MCF 10A (cell line): Measurements from ENCODE around the gene EOLA2. TPM values are rescaled to one million over a fixed set of nuclear protein-coding genes. Genes with fewer than 3 reads are reported as not detected.

Experiments
- BruUV-seq: library from RNA; stranded (reverse); fragments of 400-500 nt; replicated peaks from 2 replicates; lab custom pipeline; 2021; lab: Mats Ljungman, UMichigan
- CTCF ChIA-PET: fragments of 300-600 bp; sonication (Branson Sonifier 250); formaldehyde crosslinking; extraction: SDS; loops from one replicate; lab custom pipeline; 2021; ENCODE audit warnings: antibody characterized with exemption, inconsistent platforms; lab: Yijun Ruan, JAX
- POLR2A ChIA-PET: fragments of 300-600, 350-650 bp; sonication (Branson Sonifier 250); formaldehyde crosslinking; extraction: SDS; loops from one replicate; lab custom pipeline; 2020; ENCODE audit warnings: antibody characterized with exemption, inconsistent platforms; lab: Yijun Ruan, JAX
- DNase-seq: peaks from one replicate; pipeline ENCODE4 v3.0.0-alpha.2; 2018; ENCODE audit not compliant: unreplicated experiment
- H3K27ac Mint-ChIP-seq: one replicate; pipeline ENCODE4 v1.8.0; 2022; ENCODE audit warnings: mild to moderate bottlenecking, low read depth, mixed read lengths; ENCODE audit not compliant: unreplicated experiment
- H3K27me3 Mint-ChIP-seq: one replicate; pipeline ENCODE4 v1.8.0; 2022; ENCODE audit warnings: mixed read lengths; ENCODE audit not compliant: insufficient read depth, unreplicated experiment
- H3K36me3 Mint-ChIP-seq: one replicate; pipeline ENCODE4 v1.8.0; 2022; ENCODE audit warnings: mild to moderate bottlenecking, moderate library complexity, mixed read lengths; ENCODE audit not compliant: insufficient read depth, unreplicated experiment
- H3K4me1 Mint-ChIP-seq: one replicate; pipeline ENCODE4 v1.8.0; 2022; ENCODE audit warnings: mixed read lengths; ENCODE audit not compliant: insufficient read depth, unreplicated experiment
- H3K4me3 Mint-ChIP-seq: one replicate; pipeline ENCODE4 v1.8.0; 2022; ENCODE audit warnings: mild to moderate bottlenecking, moderate library complexity, mixed read lengths; ENCODE audit not compliant: unreplicated experiment
- H3K9me3 Mint-ChIP-seq: one replicate; pipeline ENCODE4 v1.8.0; 2022; ENCODE audit warnings: mixed read lengths; ENCODE audit not compliant: unreplicated experiment
- intact Hi-C: fragments of 100-400 bp; cut with micrococcal nuclease; formaldehyde crosslinking; loops from 2 replicates; pipeline ENCODE4 v1.14.1; 2022
- total RNA-seq: library from RNA; stranded (reverse); gene quantifications from 2 replicates; pipeline ENCODE4 v1.2.3, GENCODE V29; 2022
- TF ChIP-seq, protein P1 (sequence below): fragments of 200-600 bp; IDR thresholded peaks from one replicate; pipeline ENCODE4 v1.8.0; 2022; ENCODE audit warnings: antibody characterized with exemption, mild to moderate bottlenecking; ENCODE audit not compliant: unreplicated experiment

The EOLA2 gene
- total RNA-seq, 1 experiment from 2014 or later, result 47.4 TPM

- ChIA-PET POLR2A (no interaction called here), CTCF (no interaction called here)
- DNase-seq, result no peak
- TF ChIP-seq, protein P1, sequence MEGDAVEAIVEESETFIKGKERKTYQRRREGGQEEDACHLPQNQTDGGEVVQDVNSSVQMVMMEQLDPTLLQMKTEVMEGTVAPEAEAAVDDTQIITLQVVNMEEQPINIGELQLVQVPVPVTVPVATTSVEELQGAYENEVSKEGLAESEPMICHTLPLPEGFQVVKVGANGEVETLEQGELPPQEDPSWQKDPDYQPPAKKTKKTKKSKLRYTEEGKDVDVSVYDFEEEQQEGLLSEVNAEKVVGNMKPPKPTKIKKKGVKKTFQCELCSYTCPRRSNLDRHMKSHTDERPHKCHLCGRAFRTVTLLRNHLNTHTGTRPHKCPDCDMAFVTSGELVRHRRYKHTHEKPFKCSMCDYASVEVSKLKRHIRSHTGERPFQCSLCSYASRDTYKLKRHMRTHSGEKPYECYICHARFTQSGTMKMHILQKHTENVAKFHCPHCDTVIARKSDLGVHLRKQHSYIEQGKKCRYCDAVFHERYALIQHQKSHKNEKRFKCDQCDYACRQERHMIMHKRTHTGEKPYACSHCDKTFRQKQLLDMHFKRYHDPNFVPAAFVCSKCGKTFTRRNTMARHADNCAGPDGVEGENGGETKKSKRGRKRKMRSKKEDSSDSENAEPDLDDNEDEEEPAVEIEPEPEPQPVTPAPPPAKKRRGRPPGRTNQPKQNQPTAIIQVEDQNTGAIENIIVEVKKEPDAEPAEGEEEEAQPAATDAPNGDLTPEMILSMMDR, result no peak
- Mint-ChIP-seq H3K4me1 (no peaks in the 10 kb centered on the region), H3K9me3 (no peaks in the 10 kb centered on the region), H3K36me3 (no peaks in the 10 kb centered on the region), H3K27me3 (no peaks in the 10 kb centered on the region), H3K27ac (no peak overlapping the region), H3K4me3 (no peak overlapping the region)
- intact Hi-C loops, result no loop called here
- BruUV-seq, result no TSS peak
These were observed 21.4 kb downstream of the EOLA2 start for GRCh38 chrX:149916745-149917392.

DNA sequence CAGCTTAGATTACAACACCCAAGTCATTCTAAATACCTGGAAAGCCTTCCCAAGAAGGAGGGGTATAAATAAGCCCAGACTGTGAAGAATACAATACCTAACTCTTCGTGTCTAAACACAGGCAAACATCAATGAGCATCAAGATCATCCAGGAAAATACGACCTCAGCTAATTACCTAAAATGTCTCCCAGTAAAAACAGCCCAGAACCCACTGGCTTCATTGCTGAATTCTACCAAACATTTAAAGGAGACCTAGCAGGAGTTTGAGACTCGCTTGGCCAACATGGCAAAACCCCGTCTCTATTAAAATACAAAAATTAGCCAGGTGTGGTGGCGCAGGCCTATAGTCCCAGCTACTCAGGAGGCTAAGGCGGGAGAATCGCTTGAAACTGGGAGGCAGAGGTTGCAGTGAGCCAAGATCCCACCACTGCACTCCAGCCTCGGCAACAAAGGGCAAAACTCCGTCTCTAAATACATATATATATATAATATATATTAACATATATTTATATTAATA, 28.1 kb downstream of the EOLA2 start:
- POLR2A ChIA-PET, result no interaction called here
- CTCF ChIA-PET, result no interaction called here
- intact Hi-C loops, result no loop called here
- no TSS peak for BruUV-seq
- Mint-ChIP-seq H3K27ac (no peak overlapping the region), H3K4me1 (no peaks in the 10 kb centered on the region), H3K27me3 (peaks cover 13% of the 10 kb centered on the region), H3K9me3 (no peaks in the 10 kb centered on the region), H3K36me3 (no peaks in the 10 kb centered on the region), H3K4me3 (no peak overlapping the region)
- no peak for DNase-seq
- TF ChIP-seq, protein P1, result no peak

DNA sequence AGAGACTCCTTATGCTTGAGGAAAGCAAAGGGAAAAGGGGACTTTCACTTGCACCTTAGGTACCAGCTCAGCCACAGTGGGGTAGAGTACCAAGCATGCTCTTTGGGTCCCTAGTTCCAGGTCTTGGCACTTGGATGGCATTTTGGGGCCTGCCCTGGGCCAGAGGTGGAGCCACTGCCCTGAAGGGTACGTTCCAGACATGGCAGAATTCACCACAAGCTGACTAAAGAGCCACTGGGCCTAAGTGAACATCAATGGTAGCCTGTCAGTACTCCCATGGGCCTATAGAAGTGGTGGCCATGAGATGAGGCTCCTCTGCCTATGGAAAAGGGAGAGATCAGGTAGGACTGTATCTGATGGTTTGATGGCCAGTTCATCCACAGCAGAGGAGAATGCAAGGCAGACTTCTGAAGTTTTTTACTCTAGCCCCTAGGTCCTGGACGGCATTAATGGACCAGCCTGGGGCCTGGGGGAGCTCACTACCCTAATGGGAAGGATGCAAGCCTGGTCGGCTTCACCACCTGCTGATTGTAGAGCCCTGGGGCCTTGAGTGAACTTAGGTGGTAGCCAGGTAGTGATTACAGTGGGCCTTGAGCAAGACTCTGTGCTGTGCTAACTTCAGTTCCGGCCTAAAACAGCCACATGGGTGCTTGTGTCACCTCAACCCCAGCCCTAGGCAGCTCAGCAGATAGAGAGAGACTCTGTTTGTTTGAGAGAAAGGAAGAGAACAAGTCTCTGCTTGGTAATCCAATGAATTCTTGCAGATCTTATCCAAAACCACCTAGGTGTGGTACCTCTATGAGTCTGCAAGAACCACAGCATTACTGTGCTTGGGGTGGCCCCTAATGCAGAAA, 28.7 kb downstream of the EOLA2 start:
- CTCF ChIA-PET, result no interaction called here
- intact Hi-C loops, result no loop called here
- no peaks in the 10 kb centered on the region for H3K9me3 Mint-ChIP-seq
- H3K27ac Mint-ChIP-seq, result no peak overlapping the region
- no peaks in the 10 kb centered on the region for H3K4me1 Mint-ChIP-seq
- POLR2A ChIA-PET, result no interaction called here
- H3K27me3 Mint-ChIP-seq, result peaks cover 15% of the 10 kb centered on the region
- H3K36me3 Mint-ChIP-seq, result no peaks in the 10 kb centered on the region
- DNase-seq, result no peak
- TF ChIP-seq, protein P1, result no peak
- no peak overlapping the region for H3K4me3 Mint-ChIP-seq
- no TSS peak for BruUV-seq

DNA sequence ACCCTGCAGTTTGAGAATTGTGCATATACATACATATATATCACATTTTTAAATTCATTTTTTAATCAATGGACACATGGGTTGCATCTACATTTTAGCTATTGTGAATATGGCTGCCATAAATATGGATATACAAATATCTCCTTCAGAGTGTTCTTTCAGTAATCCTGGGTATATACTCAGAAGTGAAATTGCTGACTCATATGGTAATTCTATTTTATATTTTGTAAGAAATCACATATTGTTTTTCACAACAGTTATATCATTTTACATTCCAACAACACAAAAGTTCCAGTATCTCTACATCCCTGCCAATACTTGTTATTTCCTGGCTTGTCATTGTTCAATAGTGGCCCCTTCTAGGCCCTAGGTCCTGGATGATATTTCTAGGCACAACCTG, 29.6 kb downstream of the EOLA2 start:
- CTCF ChIA-PET, result no interaction called here
- Mint-ChIP-seq H3K4me1 (no peaks in the 10 kb centered on the region), H3K27me3 (peaks cover 15% of the 10 kb centered on the region), H3K27ac (no peak overlapping the region), H3K9me3 (no peaks in the 10 kb centered on the region), H3K36me3 (no peaks in the 10 kb centered on the region), H3K4me3 (no peak overlapping the region)
- no TSS peak for BruUV-seq
- POLR2A ChIA-PET, result no interaction called here
- intact Hi-C loops, result no loop called here
- no peak for DNase-seq
- TF ChIP-seq, protein P1, result no peak
